WERI-Rb-1 (cell line): ENCODE measurements around the gene AATF.
A peak's percentile ranks its signal among the peaks of the same experiment; 100 is the strongest.

Experiments used
- DNase-seq: peaks from one replicate; pipeline ENCODE4 v3.0.0-alpha.2; 2020
- H3K27ac ChIP-seq: fragments of 250-450 bp; sonication (Bioruptor Pico); 2 replicates; pipeline ENCODE4 v1.5.1; 2020; ENCODE audit warnings: mild to moderate bottlenecking, moderate library complexity
- H3K27me3 ChIP-seq: fragments of 250-450 bp; sonication (Bioruptor Pico); 2 replicates; pipeline ENCODE4 v1.5.1; 2021; ENCODE audit warnings: mild to moderate bottlenecking, low read depth, moderate library complexity; ENCODE audit not compliant: insufficient read depth, severe bottlenecking
- H3K36me3 ChIP-seq: fragments of 250-450 bp; sonication (Bioruptor Pico); 2 replicates; pipeline ENCODE4 v1.5.1; 2020; ENCODE audit warnings: mild to moderate bottlenecking, moderate library complexity
- H3K4me3 ChIP-seq: 2 replicates; pipeline ENCODE4 v1.5.1; 2011; ENCODE audit warnings: low read depth, mild to moderate bottlenecking, control low read depth, low read length
- H3K9me3 ChIP-seq: fragments of 250-450 bp; sonication (Bioruptor Pico); 2 replicates; pipeline ENCODE4 v1.5.1; 2021; ENCODE audit warnings: mild to moderate bottlenecking, moderate library complexity; ENCODE audit not compliant: severe bottlenecking
- CTCF ChIP-seq: IDR thresholded peaks from 2 replicates; pipeline ENCODE4 v1.5.1; 2011; ENCODE audit warnings: low read depth, mild to moderate bottlenecking, control low read depth, inconsistent platforms, low read length

Gene AATF

GRCh38 chr17:36926701-36927100, 22.1 kb upstream of the AATF start:
- Histone ChIP-seq H3K9me3 (no peaks in the 10 kb centered on the region), H3K4me3 (no peak overlapping the region), H3K27ac (no peak overlapping the region), H3K36me3 (no peaks in the 10 kb centered on the region), H3K27me3 (peaks cover 53% of the 10 kb centered on the region)
- TF ChIP-seq CTCF = no peak
- DNase-seq = no peak

DNA sequence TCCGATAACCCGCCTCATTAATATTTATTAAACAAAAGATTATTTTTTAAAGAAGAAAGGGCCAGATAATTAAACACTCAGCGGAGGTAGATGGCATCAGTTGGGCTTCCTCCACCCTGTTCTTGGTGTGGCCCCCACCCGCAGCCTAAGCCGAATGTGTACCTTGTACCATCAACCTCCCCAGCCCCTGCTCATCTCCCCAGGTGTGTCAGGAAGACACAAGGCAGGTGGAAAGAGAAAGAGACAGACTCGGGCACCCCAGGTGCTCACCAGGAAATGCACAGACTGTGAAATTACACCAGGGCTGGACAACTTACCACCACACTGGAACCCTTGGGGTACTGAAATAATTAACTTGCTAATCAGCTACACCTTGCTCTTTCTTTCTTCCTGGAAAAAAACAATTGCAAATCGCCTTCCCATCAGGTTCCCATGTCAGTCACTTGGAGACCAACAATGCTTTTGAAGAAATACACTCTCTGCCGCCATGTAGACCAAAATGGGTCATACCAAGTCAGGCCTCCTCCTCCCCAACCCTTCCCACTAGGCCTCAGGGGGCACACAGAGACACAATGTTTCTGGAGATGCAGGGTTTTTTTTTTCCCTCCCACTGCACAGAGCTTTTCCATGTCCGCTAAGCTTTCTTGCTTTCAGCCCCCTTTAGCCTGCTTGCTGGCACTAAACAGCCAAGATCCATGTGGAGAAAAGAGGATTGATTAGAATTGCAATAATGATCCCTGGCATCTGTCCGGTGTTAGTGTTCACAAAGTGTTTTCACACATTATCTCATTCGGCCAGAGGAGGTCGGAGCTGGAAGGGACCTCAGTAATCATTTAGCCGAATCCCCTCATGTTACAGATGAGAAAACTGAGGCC, 20.0 kb upstream of the AATF start:
- no peaks in the 10 kb centered on the region for H3K36me3 ChIP-seq
- no peak for TF ChIP-seq CTCF
- peak overlapping the region; percentile 30 for H3K4me3 ChIP-seq
- no peak for DNase-seq
- H3K27me3 ChIP-seq = peaks cover 57% of the 10 kb centered on the region
- H3K9me3 ChIP-seq = no peaks in the 10 kb centered on the region
- no peak overlapping the region for H3K27ac ChIP-seq

- Histone ChIP-seq H3K9me3 (no peaks in the 10 kb centered on the region), H3K27me3 (peaks cover 70% of the 10 kb centered on the region), H3K27ac (no peak overlapping the region), H3K36me3 (no peaks in the 10 kb centered on the region), H3K4me3 (no peak overlapping the region)
- DNase-seq = no peak
- TF ChIP-seq CTCF = no peak
These were observed 18.7 kb upstream of the AATF start for GRCh38 chr17:36929851-36930582.

DNA sequence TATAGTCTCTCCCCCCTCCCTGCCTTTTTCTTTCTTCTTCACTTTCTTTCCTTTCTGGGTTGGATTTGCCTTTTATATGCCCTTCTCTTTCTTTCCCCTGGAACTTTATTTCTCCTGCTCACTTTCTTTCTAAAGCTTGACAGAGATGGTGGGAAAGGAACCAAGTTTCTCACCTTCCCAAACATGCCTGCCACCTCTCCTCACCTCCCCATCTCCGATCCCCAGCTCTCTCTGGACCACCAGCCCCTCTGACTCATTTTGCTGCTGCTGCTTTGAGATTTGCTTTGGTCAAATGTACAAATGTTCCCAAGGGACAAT, 18.2 kb upstream of the AATF start:
- no peaks in the 10 kb centered on the region for H3K9me3 ChIP-seq
- DNase-seq = no peak
- no peak overlapping the region for H3K4me3 ChIP-seq
- TF ChIP-seq CTCF = no peak
- peaks cover 75% of the 10 kb centered on the region for H3K27me3 ChIP-seq
- no peaks in the 10 kb centered on the region for H3K36me3 ChIP-seq
- H3K27ac ChIP-seq = no peak overlapping the region

DNA sequence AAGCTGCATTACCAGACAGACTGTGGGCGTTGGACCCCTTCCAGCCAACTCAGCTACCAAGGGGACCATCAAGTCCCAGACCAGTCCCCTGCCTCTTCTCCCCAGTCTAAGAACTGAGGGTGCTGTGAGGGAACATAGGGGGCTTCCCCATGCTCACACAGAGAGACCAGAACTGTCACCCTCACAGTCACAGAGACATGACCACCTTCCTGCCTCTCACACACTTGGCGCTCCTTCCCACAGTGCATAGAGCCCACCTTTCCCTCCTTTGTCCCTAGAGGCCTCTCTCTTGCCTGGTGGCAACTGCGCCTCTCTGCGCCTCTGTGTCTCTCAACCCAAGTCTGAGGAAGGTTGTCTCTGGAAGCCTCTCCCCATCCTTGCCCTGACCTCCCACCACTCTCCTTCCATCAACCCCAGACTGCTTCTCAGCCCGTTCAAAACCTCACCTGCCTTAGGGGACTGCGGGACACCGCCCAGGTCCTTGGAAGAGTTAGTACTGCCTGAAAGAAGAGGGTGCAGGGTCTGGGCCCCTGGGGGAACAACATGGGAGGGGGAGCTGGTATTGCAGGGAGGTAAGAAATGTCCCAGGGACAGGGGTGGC, 17.6 kb upstream of the AATF start:
- peaks cover 82% of the 10 kb centered on the region for H3K27me3 ChIP-seq
- no peak for TF ChIP-seq CTCF
- no peak for DNase-seq
- H3K4me3 ChIP-seq = no peak overlapping the region
- no peaks in the 10 kb centered on the region for H3K9me3 ChIP-seq
- no peaks in the 10 kb centered on the region for H3K36me3 ChIP-seq
- no peak overlapping the region for H3K27ac ChIP-seq
